ENCODE data around the gene PDCD4. TPM values are rescaled to one million over a fixed set of nuclear protein-coding genes. Genes with fewer than 3 reads are reported as not detected.

Gene PDCD4
- total and polyA plus RNA-seq, 2 of the 4 experiments (the other 2 are of a cell fraction) = 10.9 to 49.7 TPM

- TF ChIP-seq MAFK (IDR thresholded peaks at IDR 0.05; ENCODE audit: low read depth, low read length) (no peak), RFX5 (IDR thresholded peaks at IDR 0.05; ENCODE audit: low read depth, low read length) (peak; percentile 77), CHD1 (IDR thresholded peaks at IDR 0.05; ENCODE audit: low read depth, low read length) (no peak; the same call in 1 of the 2 replicates)
Measured at GRCh38 chr10:110918643-110919348, 47.1 kb downstream of the PDCD4 start, which contains the start of gene BBIP1 (continued).

GRCh38 chr10:110919349-110919931, 47.7 kb downstream of the PDCD4 start, which contains the start of gene SHOC2:
Gene SHOC2, plus strand, starts transcription at chr10:110919604. Its CDS starts 44,755 bp downstream, at chr10:110964359.
- Histone ChIP-seq H3K9me1 (ENCODE audit: insufficient read depth, low read length) (peaks cover 4% of the 10 kb centered on the region), H3K18ac (ENCODE audit: low read depth, low read length) (peak within 1 kb of the TSS; percentile 85), H3K4me3 (ENCODE audit: insufficient read depth, low read depth, low read length) (peak within 1 kb of the TSS; percentile 76), H3K23ac (ENCODE audit: low read depth, low read length) (peak within 1 kb of the TSS; percentile 100), H2BK15ac (ENCODE audit: low read depth, low read length) (peak within 1 kb of the TSS; percentile 99; the same call in 2 of the 3 replicates), H3K36me3 (ENCODE audit: control insufficient read depth, insufficient read depth, low read length) (no peaks in the 10 kb centered on the region), H2AK5ac (ENCODE audit: low read depth, low read length) (peak within 1 kb of the TSS; percentile 83), H4K8ac (ENCODE audit: low read depth in 2 of 2, low read length in 2 of 2) (peak within 1 kb of the TSS; percentile 94 to 98), H4K20me1 (ENCODE audit: insufficient read depth, low read length) (peaks cover 25% of the 10 kb centered on the region; the same call in 1 of the 2 replicates), H4K91ac (ENCODE audit: insufficient read depth, low read depth, low read length) (peak within 1 kb of the TSS; percentile 97), H2AK9ac (replicated peaks; ENCODE audit: low read depth, low read length, poor library complexity) (peak within 1 kb of the TSS; percentile 90), H2AFZ (replicated peaks; ENCODE audit: low read length, poor library complexity) (peak within 1 kb of the TSS; percentile 96), H3K79me1 (ENCODE audit: low read depth in 1 of 2, low read length in 2 of 2) (peaks cover 8 to 32% of the 10 kb centered on the region in 2 experiments; a peak in 3 of 4 replicates), H2BK20ac (ENCODE audit: low read depth, low read length) (peak within 1 kb of the TSS; percentile 70), H3K9me3 (ENCODE audit: control insufficient read depth, insufficient read depth, low read length) (no peaks in the 10 kb centered on the region), H3K4me1 (ENCODE audit: control insufficient read depth, insufficient read depth, low read length) (peaks cover 6% of the 10 kb centered on the region; the same call in 1 of the 2 replicates), H3K4me2 (ENCODE audit: low read depth, low read length) (peak within 1 kb of the TSS; percentile 87), H3K56ac (ENCODE audit: extremely low read depth, insufficient read depth, low read length) (peak within 1 kb of the TSS; percentile 99), H3K27ac (ENCODE audit: insufficient read depth, low read length) (peak within 1 kb of the TSS; percentile 93), H3K9ac (ENCODE audit: low read depth, low read length) (peak within 1 kb of the TSS; percentile 89), H3K14ac (replicated peaks; ENCODE audit: low read depth, low read length) (peak within 1 kb of the TSS; percentile 99), H4K5ac (ENCODE audit: low read depth, low read length) (peak within 1 kb of the TSS; percentile 83), H3K27me3 (ENCODE audit: control insufficient read depth, insufficient read depth, low read length) (no peaks in the 10 kb centered on the region), H3K4ac (ENCODE audit: low read depth, low read length) (peak within 1 kb of the TSS; percentile 97), H2BK5ac (ENCODE audit: low read depth, low read length, poor library complexity, severe bottlenecking) (peak within 1 kb of the TSS; percentile 94), H2BK120ac (ENCODE audit: low read depth, low read length) (peak within 1 kb of the TSS; percentile 92)
- ChIA-PET CTCF (interaction anchor here (1.0 to 1.4 kb wide), 2 partner anchors 9 to 43 kb away, joined by 3 read pairs; no protein-coding TSS in a partner anchor), POLR2A (ENCODE audit: unreplicated experiment) (interaction anchor here (0.6 to 1.7 kb wide), 6 partner anchors 10 to 491 kb away, joined by 3 to 9 read pairs (median 4); no protein-coding TSS in a partner anchor)
- TF ChIP-seq BHLHE40 (IDR thresholded peaks at IDR 0.05; ENCODE audit: low read depth, low read length) (no peak), CTCF (conservative IDR thresholded peaks at IDR 0.05; ENCODE audit: low read depth, low read length) (peak; percentile 42), CHD1 (IDR thresholded peaks at IDR 0.05; ENCODE audit: low read depth, low read length) (no peak), MAZ (IDR thresholded peaks at IDR 0.05; ENCODE audit: borderline replicate concordance, low read depth, low read length) (peak; percentile 65; the same call in 1 of the 2 replicates), MXI1 (IDR thresholded peaks at IDR 0.05; ENCODE audit: borderline replicate concordance, low read depth, low read length) (peak; percentile 81; the same call in 1 of the 2 replicates), RFX5 (IDR thresholded peaks at IDR 0.05; ENCODE audit: low read depth, low read length) (no peak), RCOR1 (IDR thresholded peaks at IDR 0.05; ENCODE audit: insufficient replicate concordance, low read length) (no peak), RAD21 (IDR thresholded peaks at IDR 0.05; ENCODE audit: low read length) (peak; percentile 27; the same call in 1 of the 2 replicates), POLR2A (IDR thresholded peaks at IDR 0.05; ENCODE audit: low read depth, low read length) (peak; percentile 73), MAFK (IDR thresholded peaks at IDR 0.05; ENCODE audit: low read depth, low read length) (no peak)
- in situ Hi-C loops (cut with MboI; ENCODE audit: low sequenced_read_pairs) (no loop called here), intact Hi-C loops (cut with micrococcal nuclease) (loop anchor here (2.0 to 10.0 kb wide), 2 partner anchors 115 to 615 kb away; partner anchors contain the start of gene SMNDC1), dilution Hi-C loops (cut with HindIII; ENCODE audit: low sequenced_read_pairs, unreplicated experiment) (no loop called here)
- no TSS peak for BruUV-seq (replicated peaks)
- DNase-seq (no peak), ATAC-seq (ENCODE audit: low read depth) (peak; percentile 22)
- 0% methylated on average over 13 of the region's 61 CpGs; no CpG with 5 or more reads in 1 of the 2 experiments for WGBS, 2 experiments (ENCODE audit: extremely low coverage in 2 of 2, insufficient read length in 1 of 2)

All from IMR-90 (cell line).